ENCODE data around the gene DDHD1. TPM values are rescaled to one million over a fixed set of nuclear protein-coding genes. Genes with fewer than 3 reads are reported as not detected.

DDHD1 gene
- total RNA-seq, 2 donors from 2014 or later = 6.5 to 23.6 TPM

DNA sequence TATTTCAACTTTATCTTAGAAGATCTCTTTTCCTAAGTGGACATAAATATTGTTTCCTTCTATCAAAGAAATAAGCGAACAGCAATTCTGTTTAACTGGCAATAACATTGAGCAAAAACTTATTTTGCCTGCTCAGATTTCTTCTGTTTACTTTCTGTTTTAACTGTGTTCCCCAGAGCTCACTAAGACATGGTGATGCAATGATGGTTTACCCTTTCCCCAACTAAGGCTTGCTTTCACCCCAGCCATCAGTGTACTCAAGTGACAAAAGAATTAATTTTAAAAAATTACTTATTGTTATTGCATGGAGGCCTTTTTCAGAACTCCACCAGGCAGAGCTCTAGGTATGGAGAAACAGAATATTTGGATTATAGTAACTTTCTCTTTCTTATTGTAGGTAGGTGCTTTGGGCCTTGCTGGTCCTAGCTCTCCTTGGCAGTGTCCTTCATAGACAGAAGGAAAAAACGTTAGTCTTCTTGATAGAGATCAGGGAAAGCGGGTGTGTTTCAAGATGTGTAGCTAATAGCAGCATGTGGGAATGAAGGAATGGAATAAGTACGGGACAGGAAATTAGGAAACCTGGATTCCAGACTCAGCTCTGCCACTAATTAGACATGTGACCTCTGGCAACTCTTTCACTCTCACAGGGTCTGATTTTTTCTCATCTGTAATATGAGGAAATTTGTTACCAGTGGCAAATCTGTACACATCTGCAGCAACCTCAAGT lies 14.6 kb upstream of the DDHD1 start:
- no peak for DNase-seq (ENCODE audit: low spot score)
- Histone ChIP-seq H3K4me3 (no peak overlapping the region), H3K36me3 (no peaks in the 10 kb centered on the region), H3K4me1 (replicated peaks) (no peaks in the 10 kb centered on the region), H3K27me3 (replicated peaks; ENCODE audit: insufficient read depth) (no peaks in the 10 kb centered on the region), H3K27ac (no peak overlapping the region), H3K9me3 (no peaks in the 10 kb centered on the region)
- TF ChIP-seq POLR2AphosphoS5 (IDR thresholded peaks at IDR 0.05) (no peak), POLR2A (IDR thresholded peaks at IDR 0.05) (no peak), CTCF (IDR thresholded peaks at IDR 0.05) (no peak)
- WGBS = 61% methylated on average over 4 of the region's 4 CpGs
- intact Hi-C loops (cut with DNase I) = no loop called here

- Histone ChIP-seq H3K9me3 (no peaks in the 10 kb centered on the region), H3K27ac (no peak overlapping the region), H3K36me3 (no peaks in the 10 kb centered on the region), H3K4me1 (replicated peaks) (no peaks in the 10 kb centered on the region), H3K4me3 (no peak overlapping the region), H3K27me3 (replicated peaks; ENCODE audit: insufficient read depth) (no peaks in the 10 kb centered on the region)
- TF ChIP-seq POLR2AphosphoS5 (IDR thresholded peaks at IDR 0.05) (no peak), CTCF (IDR thresholded peaks at IDR 0.05) (no peak), POLR2A (IDR thresholded peaks at IDR 0.05) (no peak)
- intact Hi-C loops (cut with DNase I) = no loop called here
- no peak for DNase-seq (ENCODE audit: low spot score)
- 84% methylated on average over 2 of the region's 2 CpGs for WGBS
Observed at GRCh38 chr14:53161758-53162435, 8.8 kb upstream of the DDHD1 start.

DNA sequence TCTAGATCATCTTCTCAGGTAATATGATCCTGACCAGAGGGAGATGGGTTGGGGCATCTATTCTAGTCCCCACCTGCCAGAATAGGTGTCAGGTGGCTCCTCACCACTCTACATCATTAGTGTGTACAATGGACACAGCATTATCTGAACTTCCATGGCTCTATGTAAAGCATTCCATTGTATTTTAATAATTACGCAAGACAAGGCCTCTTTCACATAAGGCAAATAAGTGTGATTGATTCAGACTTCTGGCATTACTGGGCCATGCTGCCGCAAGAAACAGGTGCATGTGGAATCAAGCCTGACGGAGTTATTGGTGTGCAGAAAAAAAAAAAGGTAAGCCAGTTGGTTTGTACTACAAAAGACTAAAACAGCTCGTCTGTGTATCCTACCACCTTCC lies 3.1 kb upstream of the DDHD1 start:
- no peaks in the 10 kb centered on the region for H3K9me3 ChIP-seq
- no peak overlapping the region for H3K27ac ChIP-seq
- H3K27me3 ChIP-seq (replicated peaks; ENCODE audit: insufficient read depth) = no peaks in the 10 kb centered on the region
- H3K4me3 ChIP-seq = no peak overlapping the region
- no peaks in the 10 kb centered on the region for H3K36me3 ChIP-seq
- no peaks in the 10 kb centered on the region for H3K4me1 ChIP-seq (replicated peaks)
- DNase-seq (ENCODE audit: low spot score) = no peak
- TF ChIP-seq CTCF (IDR thresholded peaks at IDR 0.05) (no peak), POLR2AphosphoS5 (IDR thresholded peaks at IDR 0.05) (no peak), POLR2A (IDR thresholded peaks at IDR 0.05) (no peak)
- WGBS = 75% methylated on average over 4 of the region's 4 CpGs
- intact Hi-C loops (cut with DNase I) = no loop called here

GRCh38 chr14:53153702-53154112 lies 584 bp upstream of the DDHD1 start:
- Histone ChIP-seq H3K4me1 (replicated peaks) (no peaks in the 10 kb centered on the region), H3K4me3 (peak overlapping the region; percentile 66 to 79), H3K27ac (peak overlapping the region; percentile 81 to 88), H3K36me3 (no peaks in the 10 kb centered on the region), H3K27me3 (replicated peaks; ENCODE audit: insufficient read depth) (no peaks in the 10 kb centered on the region), H3K9me3 (no peaks in the 10 kb centered on the region)
- no peak for DNase-seq (ENCODE audit: low spot score)
- WGBS = 83% methylated on average over 4 of the region's 4 CpGs
- TF ChIP-seq POLR2AphosphoS5 (IDR thresholded peaks at IDR 0.05) (no peak), CTCF (IDR thresholded peaks at IDR 0.05) (no peak), POLR2A (IDR thresholded peaks at IDR 0.05) (no peak)
- intact Hi-C loops (cut with DNase I) = no loop called here

All from prostate gland (tissue), 2 donors.